T-helper 1 cell treated with Interleukin-12 subunit alpha and Interleukin-12 subunit beta and Interleukin-4 antibody, amounts not matched to agents 30 ng/mL and 1 ng/mL, for 36 hours (primary cell): Measurements from ENCODE around the gene IRX6. TPM values are rescaled to one million over a fixed set of nuclear protein-coding genes. Genes with fewer than 3 reads are reported as not detected.

Source experiments
- intact Hi-C: fragments of 100-400 bp; cut with micrococcal nuclease; formaldehyde crosslinking; loops from one replicate; pipeline ENCODE4 v1.15.1; 2024
- total RNA-seq: library from RNA; stranded (reverse); gene quantifications from 2 replicates; pipeline ENCODE4 v1.2.3, GENCODE V29; 2022

The IRX6 gene
- total RNA-seq, 1 donor from 2014 or later = not detected

DNA sequence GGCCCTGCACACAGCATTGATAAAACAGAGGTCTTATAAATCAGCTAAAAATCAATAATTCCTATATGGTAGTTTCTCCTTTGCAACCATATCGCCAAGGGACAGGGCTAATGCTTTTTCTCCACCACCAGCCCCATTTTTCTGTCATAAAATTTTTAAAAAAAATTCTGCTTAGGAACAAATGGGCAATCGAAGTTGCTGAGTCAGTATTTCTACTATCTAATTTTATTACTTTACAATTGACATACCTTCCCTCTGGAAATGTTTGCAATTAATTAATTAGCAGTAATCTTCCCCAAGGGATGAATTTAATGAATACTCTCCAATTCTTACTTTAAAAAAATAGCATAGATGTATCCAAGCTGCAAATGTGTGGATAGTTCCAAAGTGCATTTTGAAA, 1.7 kb upstream of the IRX6 start:
- intact Hi-C loops = loop anchor here (10.0 kb wide), 1 partner anchor 388 kb away; the partner anchor contains the start of gene IRX5

DNA sequence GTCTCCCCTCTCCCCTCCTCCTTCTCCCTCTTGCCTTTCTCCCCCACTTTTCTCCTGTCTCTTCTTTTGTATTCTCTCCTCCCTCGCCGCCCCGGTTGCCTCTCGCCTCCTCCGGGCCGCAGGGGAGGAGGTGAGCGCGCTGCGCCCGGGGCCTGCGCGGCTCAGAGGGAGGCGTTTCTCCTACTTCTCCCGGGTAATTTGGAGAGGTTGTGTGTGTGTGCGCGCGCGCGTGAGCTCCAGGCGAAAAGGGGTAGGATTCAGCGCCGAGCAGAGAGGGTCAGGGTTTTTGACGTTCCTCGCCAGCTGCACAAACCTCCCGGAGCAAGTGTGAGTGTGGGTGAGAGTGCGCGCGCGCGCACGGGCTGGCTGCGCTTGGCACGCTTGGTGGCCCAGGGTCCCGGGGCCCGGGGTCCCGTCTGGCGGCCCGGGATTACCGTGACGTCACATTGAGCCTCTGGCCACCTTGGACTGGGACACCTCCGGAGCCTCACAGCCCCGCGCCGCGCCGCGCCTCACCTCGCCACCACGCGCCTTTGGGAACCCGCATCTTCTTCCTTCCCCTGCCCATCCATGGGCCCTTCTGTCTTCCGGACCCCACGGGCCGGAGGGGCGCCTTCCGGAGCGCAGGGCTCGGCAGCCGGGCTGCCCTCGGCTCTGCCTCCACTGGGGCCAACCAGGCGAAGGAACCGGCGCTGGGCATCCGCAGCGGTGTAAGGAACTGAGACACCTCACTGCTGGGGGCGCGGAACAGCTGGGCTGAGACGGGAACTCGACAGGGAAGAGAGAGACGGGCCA, 479 bp downstream of the IRX6 start:
- intact Hi-C loops = loop anchor here (5.0 to 10.0 kb wide), 2 partner anchors 390 to 1037 kb away; partner anchors contain the start of genes IRX3 and IRX5

DNA sequence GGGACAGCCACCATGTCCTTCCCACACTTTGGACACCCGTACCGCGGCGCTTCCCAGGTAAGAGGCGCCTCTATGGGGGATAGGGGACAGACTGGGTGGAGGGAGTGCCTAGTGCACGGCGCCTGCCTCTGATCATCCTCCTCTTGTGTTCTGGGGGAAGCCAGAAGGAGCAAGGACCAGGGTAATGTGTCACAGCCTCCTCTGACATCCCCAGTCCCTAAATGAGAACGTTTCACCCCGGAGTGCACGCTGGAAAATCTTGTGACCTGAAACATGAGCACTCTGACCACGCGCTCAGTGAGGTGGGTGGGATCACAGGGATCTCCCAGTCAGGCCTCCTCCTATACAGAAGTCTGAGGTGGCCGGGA, 1.1 kb downstream of the IRX6 start:
- intact Hi-C loops = loop anchor here (5.0 to 10.0 kb wide), 2 partner anchors 390 to 1038 kb away; partner anchors contain the start of genes IRX3 and IRX5

DNA sequence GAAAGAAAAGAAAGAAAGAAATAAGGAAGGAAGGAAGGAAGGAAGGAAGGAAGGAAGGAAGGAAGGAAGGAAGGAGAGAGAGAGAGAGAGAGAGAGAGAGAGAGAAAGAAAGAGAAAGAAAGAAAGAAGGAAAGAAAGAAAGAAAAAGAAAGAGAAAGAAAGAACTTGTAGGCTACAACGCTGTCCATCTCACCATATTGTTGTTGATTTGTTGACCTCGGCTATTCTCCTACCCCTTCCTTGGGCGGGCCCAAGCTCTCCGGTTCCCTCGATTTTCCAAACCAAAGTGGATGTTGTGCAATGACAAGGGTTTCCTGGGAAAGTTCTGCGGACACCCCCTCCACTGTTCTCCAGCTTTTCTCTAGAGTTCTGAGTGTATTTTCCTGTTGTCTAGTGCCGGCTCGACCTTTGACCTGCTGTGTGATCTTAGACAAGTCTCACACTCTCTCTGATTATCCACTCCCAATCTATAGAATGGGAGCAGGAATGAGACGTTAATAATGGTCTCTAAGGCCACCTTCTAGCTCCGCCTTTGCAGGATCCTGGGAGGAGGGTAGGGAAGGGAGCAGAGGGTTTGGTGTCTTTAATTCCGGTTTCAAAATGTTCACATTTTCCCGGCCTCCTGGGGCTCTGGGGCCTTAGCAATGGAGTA, 1.6 kb downstream of the IRX6 start:
- intact Hi-C loops = loop anchor here (5.0 to 10.0 kb wide), 2 partner anchors 391 to 1038 kb away; partner anchors contain the start of genes IRX3 and IRX5

DNA sequence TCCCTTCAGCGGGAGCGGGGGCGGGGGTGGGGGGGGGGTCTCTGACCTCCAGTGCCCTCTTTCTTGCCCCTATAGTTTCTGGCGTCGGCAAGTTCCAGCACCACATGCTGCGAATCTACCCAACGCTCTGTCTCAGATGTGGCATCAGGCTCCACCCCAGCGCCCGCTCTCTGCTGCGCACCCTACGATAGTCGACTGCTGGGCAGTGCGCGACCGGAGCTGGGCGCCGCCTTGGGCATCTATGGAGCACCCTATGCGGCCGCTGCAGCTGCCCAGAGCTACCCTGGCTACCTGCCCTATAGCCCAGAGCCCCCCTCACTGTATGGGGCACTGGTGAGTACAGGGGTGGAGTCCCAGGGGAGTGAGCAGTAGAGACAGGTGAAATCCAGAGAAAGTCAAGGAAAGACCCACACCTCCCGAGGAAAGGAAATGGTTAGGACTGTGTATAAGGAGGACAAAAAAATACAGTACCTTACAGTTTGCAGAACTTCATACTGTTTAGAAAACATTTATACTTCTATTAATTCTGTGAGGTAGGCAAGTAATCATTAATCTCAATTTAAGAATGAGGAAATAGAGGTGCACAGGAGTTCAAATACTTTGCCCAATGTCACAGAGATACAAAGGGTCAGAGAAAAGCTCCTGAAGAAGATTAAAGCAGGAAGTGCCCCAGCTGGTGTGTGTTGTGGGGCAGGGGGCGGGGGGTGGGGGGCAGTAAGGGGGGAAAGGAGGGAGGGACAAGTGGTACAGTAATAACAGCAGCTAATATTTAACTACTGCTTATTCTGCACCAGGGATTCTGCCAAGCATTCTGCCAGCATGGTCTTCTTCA, 2.5 kb downstream of the IRX6 start:
- intact Hi-C loops = loop anchor here (5.0 to 10.0 kb wide), 2 partner anchors 392 to 1039 kb away; partner anchors contain the start of genes IRX3 and IRX5

DNA sequence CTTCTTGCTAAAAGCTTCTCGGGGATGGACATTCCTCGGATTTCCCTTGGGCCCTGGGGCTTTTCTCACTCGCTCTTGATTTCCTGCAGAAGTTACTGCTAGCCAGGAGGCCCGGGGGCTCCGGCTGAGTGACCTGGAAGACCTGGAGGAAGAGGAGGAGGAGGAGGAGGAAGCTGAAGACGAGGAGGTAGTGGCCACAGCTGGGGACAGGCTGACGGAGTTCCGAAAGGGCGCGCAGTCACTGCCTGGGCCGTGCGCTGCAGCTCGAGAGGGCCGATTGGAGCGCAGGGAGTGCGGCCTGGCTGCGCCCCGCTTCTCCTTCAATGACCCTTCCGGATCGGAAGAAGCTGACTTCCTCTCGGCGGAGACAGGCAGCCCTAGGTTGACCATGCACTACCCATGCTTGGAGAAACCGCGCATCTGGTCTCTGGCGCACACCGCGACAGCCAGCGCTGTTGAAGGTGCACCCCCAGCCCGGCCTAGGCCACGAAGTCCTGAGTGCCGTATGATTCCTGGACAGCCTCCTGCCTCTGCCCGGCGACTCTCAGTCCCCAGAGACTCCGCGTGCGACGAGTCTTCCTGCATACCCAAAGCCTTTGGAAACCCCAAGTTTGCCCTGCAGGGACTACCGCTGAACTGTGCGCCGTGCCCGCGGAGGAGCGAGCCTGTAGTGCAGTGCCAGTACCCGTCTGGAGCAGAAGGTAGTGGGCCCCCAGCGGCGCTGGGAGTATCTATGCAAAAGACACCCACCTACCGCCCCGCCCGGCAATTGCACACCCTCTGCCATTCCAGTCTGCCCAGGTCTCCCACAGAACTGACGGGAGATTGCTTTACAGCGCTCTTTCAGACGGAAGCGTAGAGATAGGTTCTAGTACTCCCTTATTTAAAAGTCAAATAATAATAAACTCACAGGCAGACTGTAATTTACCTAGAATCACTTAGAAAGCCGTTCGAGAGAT, 4.9 kb downstream of the IRX6 start:
- intact Hi-C loops = loop anchor here (5.0 to 10.0 kb wide), 2 partner anchors 394 to 1042 kb away; partner anchors contain the start of genes IRX3 and IRX5

DNA sequence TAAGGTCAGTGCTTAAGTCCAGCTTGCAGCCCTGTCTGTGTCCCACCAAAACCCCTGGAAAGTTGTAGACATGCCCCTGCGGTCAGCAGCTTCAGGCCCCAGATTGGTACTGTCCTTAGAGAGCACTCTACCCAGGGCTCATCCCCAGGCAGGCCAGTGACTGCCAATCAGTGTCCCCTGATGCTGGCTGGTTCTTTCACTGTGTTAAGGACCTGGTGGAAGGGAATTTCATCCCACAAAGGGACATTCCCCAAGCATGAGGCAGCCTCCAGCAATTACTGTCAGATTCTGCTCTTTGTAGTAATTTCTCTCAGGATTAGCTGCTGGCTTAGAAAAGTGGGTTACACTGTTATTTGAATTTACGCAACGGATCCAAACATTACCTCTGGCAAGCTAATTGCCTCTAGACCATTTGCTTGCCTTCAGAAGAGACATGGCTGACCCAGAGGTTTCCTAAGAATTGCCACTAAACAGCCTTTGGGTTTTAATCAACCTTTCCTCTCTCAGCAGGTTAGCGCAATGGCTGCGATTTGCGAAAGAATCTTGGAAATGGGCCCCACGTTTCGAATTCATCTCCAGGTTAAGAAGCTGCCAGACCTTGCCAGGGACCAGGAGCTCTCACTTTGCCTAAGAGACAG, 5.9 kb downstream of the IRX6 start:
- intact Hi-C loops = loop anchor here (5.0 to 10.0 kb wide), 2 partner anchors 395 to 1043 kb away; partner anchors contain the start of genes IRX3 and IRX5

DNA sequence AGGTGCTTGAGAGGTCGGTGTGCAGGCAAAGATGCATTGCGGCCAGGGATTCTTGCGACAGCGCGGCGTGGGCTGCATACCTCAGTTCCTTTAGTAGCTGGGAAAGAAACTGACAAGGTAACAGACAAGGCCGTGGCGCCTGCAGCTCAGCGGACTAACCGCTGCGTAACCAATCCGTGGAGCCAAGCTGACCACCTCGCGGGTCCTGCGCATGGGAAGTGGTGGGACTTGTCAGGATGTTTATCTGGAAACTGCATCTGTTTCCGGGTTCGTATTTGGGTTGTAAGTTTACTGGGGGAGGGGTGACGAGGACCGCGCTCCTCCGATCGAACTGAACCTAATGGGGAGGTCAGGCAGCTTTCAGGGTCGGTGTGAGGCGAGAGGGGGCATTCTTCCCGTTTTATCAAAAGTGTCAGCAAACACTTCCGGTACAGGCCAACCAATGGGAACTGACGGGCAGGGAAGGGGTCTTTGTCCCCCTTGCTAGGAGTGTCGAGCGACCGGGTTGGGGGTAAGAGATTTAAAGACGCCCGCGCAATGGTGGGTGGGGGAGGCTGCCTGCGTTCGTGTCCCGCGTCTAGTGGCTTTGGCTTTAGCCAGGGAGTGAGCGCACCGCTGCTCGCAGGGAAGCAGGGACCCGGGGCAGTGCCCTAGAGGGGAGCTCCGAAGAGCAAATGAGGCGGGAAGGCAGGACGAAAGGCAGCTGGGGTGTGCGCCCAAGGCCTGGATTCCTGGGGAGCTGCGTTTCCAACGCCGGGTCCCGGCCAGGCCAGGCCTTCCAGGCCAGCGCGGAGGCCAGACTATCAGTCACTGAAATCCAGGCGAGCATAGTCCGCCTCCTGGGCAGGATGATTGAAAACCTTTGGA, 7.0 kb downstream of the IRX6 start:
- intact Hi-C loops = no loop called here

DNA sequence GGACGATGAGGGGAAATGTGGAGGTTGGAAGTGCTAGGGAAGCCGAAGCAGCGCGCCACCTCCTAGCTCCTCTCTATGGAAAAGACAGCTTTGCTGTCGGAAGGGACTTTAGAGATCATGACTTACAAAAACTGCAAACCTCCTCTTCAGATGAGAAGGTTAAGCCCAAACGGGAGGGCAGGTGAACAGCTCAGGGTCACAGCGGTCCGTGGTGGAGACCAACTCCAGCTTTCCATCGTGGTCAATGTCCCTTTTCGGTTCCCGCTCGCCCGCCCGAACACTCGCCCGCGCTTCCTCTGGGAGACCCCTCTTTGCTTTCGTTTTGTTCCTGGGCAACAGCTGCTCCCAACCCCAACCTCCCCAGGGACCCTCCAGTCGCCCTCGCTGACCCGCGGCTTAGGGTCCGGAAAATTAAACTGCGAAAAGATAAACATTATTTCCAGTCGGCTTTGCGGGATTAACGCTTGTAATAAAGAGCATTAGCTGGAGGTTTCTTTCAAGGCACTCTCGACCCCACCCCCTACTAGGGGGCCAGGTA, 7.7 kb downstream of the IRX6 start:
- intact Hi-C loops = no loop called here

DNA sequence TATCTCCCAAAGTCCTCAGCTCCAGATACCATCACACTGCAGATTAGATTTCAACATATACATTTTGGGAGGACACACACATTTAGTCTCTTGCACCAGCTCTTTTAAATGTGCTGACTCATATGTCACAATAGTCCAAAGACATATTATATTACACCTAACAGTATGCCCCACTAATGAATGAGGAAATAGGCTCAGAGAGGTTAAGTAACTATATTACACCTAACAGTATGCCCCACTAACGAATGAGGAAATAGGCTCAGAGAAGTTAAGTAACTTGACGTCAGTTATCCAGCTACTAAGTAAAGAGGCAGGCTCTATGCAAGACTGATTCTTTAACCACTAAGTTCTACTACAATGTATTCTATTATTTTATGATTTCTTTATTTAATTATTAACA, 9.7 kb downstream of the IRX6 start:
- intact Hi-C loops = no loop called here

DNA sequence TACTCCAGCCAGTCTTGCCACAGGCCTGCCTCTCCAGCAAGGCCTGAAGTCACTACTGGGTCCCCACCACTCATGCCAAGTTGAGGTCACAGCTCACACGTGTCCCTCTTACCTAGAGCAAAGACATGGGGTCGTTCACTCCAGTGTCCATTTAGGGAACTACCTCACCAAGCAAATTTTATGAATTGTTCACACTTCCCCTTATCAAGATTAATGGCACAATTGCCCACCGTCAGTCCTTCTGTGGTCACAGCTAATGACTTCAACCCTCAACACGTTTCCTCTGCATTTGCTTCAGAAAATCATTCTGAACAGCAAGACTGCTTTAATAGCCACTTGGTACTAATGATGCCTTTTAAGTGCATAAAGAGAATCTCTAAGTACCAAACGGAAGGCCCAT, 14.6 kb downstream of the IRX6 start:
- intact Hi-C loops = no loop called here

DNA sequence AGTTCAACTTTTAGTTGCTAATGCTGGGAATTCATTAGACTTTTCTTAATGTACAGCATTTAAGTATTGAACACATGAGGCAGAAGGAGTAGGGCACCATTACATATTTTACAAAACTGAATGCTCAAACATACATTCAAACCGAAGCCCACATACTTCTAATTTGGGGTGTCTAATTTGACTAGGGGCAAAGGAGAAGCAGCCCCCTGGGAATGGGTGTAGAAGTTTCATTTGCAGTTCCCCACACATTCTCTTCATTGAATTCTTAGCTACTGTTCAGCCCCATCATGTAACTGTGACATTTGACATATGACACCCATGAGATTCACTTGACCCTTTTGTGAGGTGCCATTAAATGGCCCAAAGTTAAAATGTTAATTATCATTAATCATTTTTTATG, 16.4 kb downstream of the IRX6 start:
- intact Hi-C loops = no loop called here

DNA sequence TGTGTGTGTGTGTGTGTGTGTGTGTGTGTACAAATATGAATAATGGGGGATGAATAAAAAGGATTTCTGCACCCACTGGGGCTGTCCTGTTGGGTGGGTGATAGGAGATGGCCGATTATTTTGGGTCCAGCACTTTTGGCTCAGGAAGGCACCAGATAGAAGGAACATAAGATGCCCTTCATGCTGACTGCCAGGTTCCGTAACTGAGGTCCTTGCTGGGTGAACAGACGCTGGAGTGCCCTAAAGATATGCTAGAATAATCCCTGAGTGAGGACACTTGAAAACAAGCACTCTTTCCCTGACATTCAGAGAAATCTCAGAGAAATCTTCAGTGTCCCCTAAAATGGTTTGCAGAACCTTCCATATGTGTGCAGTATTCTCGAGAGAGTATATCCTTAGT, 17.7 kb downstream of the IRX6 start:
- intact Hi-C loops = no loop called here

DNA sequence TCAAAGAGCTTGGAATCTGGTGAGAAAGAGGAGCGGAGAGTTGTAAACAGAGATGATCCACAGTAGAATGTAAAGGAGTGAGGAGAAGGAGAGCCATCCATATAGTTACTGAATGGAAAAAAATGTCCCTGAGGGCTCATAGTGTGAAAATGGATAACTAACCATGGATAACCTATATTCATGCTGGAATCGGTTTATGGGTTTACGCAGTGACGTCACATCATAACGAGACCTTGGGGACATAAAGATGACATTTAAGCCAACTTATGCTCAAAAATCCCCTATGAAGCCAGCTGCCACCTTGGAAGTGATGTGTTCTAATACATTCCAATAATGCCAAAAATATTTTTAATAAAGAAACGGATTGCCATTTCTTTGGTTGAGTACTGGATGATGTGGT, 22.5 kb downstream of the IRX6 start:
- intact Hi-C loops = no loop called here

DNA sequence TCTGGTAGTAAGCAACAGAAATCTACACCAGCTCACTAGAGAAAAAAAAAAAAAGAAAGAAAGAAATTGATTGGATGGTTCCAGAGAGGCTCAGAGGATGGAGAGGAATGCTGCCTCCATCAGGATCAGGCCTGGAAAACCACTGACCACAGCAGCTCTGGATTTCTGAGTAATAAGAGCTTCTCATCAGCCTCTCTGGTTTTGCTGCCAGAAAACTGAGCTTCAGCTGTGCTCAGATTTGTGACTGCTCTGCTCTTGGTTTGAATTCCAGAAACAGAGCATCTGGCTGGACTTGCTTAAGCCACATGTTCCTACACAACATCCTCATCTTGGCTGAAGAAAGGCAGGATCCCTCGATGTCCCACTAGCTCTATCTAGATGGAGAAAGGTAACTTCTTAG, 25.9 kb downstream of the IRX6 start:
- intact Hi-C loops = no loop called here

DNA sequence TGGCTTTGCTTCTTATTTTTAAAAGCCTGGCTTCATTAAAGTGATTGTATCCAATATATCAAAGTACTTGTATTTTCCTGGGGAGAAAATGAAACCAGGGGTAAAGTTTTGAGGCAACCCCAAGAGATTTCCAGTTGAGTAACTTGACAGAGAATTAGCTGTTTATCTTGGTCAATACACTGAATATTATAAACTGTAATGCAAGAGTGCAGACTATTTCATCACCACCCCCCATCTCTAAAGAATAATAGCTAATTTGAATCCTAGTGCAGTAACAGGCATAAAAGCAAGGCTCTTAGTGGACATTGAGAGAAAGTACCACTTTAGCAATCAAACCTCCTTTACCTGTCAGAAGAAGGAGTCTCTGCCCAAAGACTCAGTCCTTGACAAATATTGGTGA, 27.0 kb downstream of the IRX6 start:
- intact Hi-C loops = no loop called here

DNA sequence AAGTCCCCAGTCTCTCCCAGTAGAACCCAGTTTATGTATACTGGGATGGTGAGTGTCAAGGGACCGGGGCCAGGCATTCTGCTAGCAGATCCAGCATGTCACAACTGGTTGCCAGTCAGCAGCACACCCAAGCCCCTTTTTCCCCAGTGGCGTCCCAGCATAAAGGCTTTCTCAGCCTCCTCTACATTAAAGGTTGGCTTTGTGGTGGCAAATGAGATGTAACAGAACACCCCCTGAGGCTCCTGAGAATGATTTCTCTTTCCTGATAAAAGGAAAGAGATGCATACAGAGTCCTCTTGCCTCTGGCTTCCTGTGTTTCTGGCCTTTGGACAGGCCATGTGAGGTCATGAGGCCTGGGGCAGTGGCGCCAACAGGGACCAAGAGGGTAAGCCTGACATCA, 27.9 kb downstream of the IRX6 start:
- intact Hi-C loops = no loop called here

DNA sequence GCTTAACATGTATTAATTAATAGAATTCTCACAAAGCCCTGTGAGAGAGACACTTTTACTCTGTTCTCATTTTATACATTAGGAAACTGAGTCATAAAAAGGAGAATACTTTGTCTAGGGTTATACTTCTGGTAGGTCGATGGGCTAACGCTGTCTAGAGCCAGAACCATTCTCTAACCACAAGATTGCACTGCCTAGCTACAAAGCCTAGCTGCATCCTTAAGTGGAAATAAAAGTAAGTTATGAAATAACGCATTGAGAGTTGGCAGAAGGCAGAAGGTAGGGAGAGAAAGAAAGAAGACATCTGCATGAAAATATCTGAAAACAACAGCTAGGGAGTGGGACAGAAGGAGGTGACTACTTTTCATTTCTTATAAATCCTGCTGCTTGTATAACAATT, 33.2 kb downstream of the IRX6 start:
- intact Hi-C loops = no loop called here

DNA sequence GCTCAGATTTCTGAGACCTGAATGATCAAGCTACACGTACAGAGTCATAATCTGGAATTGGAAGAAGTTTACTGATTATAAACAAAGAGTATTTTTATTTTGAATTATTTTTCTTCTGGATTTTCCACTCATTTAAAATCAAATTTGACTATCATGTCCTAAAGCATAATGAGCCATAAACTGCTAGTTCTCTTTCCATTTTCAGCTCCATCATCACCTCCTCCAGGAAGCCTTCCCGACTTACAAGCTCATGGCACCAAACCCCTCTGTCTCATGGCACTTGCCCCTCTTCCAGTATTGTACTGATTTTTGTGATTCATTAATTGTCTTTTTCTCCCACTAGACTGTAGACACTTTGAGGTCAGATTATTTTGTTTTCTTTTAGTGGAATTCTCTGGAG, 35.9 kb downstream of the IRX6 start:
- intact Hi-C loops = no loop called here
